G401.6 (cell line): ENCODE data around the gene NFYA.

Experiments used
- FAIRE-seq: peaks from 2 replicates; lab custom pipeline; 2012; peaks lifted over from hg19 to GRCh38; lab: Jason Lieb, UNC

Gene NFYA

DNA sequence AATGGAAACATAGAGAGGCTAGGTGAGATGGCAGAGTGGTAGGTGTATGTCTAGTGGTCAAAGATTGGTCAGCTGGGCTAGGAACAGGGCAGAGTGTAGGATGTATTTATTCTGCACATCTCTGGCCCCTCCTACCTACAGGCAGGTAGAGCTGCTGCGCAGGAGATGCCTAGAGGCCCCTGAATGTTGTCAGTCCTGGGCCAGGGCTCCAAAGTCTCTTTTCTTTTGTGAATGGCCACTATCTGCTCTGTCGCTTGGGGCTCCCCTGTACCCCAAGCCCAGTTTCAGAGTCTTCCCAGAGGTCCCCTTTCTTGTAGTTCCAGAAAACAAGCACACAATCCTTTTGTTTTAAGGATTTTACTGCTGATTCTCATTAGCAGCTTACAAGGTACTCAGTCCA, 25.5 kb upstream of the NFYA start:
- no peak for FAIRE-seq

DNA sequence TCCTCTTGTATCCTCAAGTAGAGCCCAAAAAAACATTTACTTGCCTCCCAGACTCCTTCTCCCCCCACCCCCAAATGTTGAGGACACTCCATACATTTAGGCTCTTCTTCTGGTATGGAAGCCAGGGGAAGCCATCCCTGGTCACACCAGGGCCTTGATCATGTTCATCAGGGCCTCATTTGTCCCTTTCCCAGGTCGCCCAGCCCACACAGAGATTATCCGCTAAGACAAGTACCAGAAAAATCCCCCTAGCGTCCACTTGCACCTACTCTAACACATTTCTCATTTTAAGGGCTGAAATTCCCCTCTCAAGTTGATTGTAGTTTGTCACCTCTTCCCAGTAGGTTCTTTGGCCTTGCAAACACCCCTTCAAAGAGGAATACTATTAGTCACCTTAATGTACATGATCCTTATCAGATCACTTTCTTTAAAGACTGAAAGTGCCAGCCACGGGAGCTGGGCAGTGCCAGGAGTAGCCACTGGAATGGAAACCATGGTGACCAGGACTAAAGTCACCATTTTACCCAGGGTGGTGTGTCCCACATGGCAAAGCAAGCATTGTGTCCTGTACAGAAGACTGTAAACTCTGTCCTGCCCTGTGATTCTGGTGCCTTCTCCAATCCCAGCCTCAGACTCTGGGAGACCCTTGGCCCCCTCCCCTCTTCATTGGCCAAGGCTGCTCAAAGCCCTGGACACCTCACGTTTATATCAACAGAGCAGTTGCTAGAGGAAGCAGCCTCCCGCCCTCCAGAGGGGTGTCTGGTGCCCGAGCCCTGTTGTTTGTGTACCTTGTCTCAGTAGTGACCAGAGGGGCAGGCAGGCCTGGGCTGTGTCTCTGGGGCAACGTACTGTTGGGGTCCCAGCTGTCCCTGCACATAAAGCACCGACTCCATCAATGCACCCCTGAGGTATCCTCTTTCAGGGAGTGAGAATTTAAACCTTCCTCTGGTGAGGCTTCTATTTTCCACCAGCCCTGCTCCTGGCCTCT, 24.7 kb upstream of the NFYA start:
- FAIRE-seq, result no peak

DNA sequence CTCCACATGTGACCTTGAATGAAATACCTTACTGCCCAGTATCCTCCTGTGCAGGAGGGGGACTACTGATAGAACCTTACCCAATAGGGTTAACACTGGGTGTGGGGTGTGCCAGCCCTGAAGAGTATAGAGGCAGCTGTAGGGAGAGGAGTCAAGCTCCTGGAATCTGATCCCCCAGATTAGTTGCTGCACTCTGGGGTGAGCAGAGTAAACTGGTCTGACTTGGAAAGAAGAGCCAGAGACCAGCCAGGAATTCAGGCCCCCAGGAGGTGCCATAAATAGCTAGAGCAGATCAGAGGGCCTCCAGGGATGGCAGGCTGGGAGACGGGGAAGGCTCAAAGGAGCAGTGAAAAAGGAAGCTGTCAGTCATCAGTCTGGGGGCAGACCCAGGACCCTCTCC, 23.3 kb upstream of the NFYA start:
- FAIRE-seq, result no peak

DNA sequence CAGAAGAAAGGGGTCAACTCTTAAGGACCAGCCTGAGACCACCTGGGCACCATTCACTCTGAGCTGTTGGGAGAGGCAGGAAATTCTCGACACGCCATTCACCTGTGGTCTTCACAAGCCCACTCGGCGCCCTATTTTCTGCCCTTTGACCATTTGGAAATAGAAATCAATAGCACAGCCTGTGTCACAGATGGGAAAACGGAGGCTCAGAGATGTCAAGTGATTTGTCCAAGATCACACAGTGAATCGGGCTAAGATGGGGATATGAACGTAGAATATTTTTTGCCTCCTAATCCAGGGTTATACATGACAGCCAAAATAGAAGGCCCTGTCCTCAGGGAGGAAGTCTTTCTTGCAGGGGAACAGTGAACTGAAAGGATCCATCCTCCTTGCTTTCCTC, 22.8 kb upstream of the NFYA start:
- FAIRE-seq, result no peak

DNA sequence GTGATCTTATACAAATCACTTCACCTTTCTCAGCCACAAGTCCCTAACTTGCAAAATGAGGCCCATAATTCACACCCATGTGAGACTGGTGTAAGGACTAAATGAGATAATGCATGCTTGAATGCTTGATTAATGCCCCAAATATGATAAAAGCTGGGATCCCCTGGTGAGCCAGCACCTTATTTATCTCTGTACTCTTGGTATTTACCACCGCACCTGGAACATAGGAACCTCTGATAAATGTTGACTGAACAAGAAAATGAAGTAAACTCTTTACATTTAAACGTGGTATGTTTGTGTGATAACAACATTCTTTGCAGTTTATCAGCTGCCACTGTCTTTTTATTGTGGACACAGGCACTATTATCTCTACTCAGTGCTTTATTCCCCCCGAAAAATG, 22.2 kb upstream of the NFYA start:
- FAIRE-seq, result no peak

DNA sequence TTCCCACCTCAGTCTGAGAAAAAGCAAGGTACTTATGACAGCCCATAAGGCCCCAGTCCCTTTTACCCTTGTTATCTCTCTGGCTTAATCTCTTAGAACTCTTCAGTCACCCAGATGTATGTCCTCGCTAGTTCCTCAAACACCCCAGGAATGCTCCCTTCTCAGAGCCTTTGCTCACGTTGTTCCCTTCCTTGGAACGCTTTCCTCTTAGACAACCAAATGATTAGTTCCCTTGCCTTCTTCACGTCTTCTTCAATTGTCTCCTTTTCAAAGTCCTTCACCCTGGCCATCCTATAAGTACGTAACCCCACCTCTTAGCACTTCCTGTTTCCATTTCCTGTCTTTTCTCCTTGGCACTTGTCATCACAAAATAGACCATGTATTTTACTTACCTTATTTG, 20.9 kb upstream of the NFYA start:
- no peak for FAIRE-seq

DNA sequence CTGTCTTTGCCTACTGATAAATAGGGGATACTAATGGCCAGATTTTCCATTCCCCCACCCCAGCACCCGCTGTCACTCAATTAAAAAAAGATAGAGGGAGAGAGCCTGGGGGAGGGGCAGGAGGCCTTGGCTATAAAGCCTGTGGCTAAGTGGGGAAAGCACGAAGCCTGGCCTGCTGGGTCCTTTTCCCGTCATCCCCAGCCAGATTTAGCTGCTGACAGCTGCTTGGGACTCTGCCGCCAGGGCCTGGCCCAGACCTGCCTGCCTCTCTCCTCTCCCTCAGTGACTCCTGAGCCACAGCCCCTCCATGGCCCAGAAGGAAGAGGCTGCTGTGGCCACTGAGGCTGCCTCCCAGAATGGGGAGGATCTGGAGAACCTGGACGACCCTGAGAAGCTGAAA, 19.7 kb upstream of the NFYA start, which contains the start of gene APOBEC2:
APOBEC2 (plus strand) TSS at position 162 of the 400 bp plus-strand sequence; CDS start at position 308, 146 bp downstream.
- no peak for FAIRE-seq

DNA sequence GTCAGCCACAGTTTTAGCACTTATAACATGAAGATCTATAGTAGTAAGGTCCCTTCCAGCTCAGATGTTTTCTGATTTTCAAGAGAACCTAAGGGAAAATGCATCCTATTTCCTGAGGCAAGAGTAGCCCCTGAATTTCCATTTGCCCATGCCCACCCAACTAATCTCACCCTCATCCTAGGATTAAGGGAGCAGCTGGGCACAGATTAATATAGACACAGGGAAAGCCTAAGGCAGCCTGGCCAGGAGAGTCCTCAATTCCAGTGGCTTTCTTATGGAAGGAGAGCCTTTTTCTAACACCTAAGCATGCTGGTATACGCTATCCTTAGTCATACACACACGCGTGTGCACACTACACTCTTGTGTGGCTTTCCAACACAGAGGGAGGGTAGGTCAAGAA, 18.3 kb upstream of the NFYA start:
- no peak for FAIRE-seq

DNA sequence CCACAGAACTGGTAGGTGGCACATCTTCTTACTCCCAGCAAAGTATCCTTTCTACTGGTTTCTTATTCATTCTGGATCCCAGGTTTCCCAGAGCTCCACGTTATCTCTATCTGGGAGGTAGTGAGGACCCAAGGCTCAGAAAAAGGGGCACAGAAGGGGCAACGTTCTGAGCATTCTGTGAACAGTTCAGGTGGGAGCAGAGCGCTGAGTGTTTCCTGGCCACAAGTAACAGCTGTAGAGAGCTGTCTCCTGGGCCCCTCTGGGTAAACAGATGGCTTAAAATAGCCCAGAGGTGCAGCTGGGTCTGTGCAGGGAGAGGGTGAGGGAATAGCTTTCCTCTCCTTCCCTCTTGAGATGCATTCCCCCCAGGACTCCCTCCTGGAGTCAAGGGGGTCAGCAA, 17.6 kb upstream of the NFYA start:
- FAIRE-seq, result no peak

DNA sequence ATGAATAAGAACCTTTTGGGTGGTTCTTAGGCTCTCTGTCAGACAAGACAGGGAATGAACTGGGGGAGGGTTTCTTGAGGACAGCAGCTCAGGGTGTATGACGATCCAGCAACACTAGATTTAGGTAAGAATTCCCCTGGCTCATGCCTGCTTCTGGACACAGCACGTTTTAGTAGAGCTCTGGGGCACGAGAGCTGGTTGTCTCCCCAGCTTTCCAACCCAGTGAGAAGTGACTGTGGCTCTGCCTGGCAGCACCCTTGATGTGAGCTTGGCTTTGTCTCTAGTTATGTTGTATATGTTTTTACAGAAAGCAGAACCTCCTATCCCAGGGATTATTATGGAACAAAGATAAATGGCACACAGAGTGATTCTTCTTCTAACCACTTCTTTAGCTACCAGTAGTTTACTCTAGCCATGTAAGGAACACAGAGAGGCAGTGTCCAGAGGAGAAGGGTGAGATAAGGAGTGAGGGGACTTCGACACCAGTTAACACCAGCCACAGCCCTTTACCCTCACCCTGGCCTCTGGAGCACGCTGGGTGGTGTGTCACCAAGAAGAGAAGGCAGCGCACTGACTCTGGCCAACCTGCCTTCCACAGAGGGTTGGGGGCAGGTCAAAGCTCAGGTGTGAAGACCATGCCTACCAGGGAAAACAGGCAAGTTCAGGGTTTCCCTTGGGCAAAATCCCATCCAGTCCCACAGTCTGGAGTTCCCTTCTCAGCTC, 15.8 kb upstream of the NFYA start:
- FAIRE-seq, result no peak

DNA sequence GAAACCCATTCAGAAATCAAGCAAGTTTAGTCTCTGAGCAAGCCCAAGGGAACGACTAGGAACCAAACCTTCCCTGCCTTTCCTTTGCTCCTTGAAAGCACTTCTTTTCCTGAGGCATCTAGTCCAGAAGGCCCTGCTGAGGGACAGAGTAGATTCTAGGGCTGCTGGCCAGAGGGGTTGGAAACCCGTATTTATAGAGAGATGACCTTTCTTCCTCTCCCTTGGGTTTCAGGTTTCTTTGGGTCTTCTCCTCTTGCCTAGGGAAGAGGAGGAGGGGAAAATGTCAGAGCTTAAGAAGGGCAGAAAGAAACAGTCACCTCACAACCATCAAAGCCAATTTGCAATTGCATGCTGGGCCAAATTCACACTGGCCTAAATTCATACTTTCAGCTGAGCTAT, 14.0 kb upstream of the NFYA start:
- FAIRE-seq, result no peak

DNA sequence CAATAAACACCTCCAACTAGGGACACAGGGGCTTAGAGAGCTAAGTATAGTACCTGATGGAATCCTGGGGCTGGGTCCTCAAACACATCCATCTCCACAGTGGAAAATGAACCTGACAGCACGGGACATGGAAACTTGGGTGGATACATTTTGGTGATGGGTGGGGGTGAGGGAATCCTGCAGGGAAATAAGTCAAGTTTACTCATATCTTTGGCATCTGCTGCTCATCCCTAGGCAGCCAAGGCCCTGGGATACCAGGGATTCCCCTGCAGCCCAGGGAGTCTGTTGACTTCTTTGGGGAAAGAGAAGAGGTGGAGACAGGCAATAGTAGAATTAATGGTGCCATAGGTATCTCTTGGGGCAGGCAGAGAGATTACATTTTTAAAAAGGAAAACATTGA, 13.2 kb upstream of the NFYA start:
- FAIRE-seq, result no peak

DNA sequence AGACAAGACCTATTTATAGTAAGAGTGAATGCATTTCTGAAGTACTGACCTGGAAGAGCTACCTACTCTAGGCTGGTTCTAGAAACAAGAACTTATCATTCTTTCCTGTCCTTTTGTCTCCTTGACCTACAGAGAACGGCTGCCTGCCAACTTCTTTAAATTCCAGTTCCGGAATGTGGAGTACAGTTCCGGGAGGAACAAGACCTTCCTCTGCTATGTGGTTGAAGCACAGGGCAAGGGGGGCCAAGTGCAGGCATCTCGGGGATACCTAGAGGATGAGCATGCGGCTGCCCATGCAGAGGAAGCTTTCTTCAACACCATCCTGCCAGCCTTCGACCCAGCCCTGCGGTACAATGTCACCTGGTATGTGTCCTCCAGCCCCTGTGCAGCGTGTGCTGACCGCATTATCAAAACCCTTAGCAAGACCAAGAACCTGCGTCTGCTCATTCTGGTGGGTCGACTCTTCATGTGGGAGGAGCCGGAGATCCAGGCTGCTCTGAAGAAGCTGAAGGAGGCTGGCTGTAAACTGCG, 11.5 kb upstream of the NFYA start:
- FAIRE-seq, result no peak

DNA sequence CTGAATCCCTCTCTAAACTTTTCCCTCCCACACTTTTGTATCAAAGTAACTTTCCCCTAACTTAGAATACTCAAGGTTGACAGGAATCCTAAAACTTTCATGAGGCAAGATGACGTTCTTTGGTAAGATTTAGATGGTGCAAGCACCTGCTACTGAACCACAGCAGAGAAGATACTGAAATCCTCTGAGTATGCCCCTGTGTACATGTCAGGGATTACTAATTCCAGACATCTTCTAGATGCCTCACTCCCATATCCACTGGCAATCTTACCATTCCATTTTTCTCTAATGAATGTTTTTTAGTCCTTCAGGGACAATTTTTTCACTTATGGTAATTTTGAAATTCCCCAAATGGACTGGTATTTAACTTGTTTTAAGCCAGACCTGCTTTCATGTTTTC, 10.7 kb upstream of the NFYA start:
- FAIRE-seq, result no peak

DNA sequence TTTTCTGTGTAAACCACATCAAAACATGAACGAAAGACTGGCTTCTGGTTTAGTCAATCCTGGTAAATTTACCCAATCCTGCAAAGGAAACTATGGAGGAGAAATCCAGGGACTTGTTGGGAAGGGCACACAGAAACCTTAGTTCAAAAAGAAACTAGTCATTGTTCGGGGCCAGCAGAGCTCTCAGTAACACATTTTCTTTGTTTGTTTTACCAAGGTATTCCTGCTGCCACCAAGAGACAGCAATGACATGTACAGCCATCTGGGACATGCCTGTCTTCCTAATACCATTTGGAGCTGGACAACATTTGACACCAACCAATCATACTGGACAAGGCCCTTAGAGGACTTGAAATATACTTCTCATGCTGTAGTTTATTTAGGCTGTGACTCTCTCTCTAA, 8.9 kb upstream of the NFYA start:
- FAIRE-seq, result no peak

DNA sequence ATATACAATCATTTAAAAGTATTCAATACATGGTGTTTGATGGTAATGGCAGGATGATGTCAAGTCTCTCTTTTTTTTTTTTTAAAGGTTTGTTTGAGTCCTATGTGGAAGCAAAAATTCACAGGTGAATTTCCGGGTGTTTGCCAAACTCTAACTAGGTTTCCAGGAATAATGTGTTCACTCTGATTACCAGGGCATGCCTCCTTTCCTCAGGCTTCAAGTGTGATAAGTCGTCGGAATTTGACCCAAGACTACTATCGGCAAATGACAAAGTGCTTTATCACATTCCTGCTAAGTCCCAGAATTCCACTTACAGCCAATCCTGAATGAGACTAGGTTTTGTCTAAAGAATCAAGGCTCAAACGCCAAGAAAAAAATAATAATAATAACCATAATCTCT, 7.9 kb upstream of the NFYA start:
- no peak for FAIRE-seq

DNA sequence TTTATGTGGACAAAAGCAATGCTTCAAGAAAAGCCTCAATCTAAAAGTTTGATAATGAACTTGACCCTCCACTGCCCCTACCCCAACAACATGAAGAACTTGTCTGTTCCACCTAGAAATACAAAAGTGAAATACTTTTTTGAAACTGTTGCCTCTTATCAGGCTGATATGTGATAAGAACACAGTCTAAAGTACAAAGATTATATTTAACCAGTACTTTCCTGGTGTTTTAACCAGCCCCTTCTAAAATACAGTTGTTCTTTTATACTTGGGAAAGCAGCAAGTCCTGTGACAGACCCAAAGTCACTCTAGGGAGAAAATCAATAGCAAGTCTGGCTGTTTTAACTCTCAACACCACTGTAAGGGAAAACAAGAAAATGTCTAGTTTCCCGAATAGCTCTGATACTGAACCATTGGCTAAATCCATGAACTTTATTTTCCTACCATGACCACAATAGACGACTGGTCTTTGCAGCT, 7.2 kb upstream of the NFYA start:
- FAIRE-seq, result no peak

DNA sequence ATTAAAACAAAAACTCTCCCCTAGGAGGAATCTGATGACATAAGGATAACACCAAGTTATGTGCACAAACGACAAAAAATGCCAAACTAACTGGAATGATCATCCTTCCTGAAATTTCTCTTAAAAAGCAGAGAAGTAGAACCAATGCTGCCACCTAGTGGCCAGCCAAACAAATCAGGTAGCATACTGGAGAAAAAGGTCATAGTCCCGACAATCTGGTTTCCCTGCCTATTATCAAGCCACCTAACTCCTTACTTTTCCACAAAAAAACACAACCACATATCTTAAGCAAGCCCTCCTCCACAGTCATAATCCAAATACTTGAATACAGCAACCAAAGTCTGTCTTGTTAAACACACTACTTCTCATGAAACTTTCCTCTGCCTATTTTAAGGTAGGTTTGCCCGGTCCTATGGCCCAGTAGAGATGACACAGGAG, 5.9 kb upstream of the NFYA start:
- FAIRE-seq, result peak; percentile 72

DNA sequence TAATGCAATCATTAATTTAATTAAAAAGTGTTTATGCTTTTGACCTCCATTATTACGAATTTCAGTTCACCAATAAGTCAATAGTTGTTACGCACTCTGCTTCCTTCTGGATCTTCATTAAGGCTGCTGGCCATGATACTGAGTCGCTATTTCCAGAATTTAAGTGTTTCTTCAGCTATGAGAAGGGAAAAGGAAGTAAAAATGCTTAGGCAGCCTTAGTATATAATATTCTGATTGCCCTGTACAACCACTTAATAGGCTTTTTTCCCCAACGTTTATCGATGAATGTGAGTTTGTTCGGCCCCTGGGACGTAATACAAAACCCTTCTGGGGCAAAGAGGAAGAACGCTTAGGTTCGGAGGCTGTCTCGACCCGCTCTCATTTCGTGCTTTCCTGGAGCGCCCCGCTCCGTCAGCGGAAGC, 1.3 kb upstream of the NFYA start:
- peak; percentile 21 for FAIRE-seq

DNA sequence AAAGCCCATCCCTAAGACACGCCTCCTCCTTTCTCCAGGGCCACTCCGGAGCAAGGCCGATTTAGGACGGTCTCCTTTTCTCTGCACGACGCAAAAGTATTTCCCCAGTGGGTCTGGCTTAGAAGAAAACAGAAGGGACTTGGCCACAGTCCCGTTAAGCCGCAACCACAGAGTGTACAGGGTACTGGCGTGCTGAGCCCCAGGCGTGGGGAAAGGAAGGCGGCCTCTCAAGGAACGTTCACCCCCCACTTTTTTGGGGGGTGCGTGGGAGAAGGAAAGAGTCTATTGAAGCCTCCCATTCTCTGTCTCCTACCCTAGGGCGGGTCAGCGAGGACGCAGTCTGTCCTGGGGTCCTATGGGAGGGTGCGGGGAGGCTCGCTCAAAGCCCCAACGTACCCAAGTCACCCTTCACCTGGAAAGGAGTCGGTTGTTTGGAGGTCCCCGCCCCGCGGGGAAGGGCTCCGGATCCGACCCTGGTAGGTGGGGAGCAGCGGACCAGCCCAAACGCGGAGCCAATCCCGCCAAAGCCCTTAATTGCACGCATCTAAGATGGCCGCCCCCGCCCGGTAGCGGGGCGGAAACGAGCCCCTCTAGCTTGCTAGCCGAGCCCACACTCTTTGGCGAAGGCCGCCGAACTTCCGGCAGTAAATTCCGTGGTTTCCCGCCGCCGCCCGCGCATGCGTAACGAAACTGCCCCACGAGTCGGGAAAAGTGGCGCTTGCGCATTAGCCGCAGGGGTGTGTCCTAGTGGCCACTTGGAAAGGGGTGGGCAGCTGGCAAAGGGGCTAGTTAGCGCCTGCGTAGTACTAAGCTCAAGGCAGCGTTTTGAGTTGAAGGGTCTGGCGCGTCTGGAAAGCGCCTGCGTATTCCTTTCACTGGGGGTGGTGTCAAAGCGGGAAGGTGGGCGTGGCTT, 595 bp upstream of the NFYA start, which contains the start of gene OARD1:
OARD1 (minus strand) TSS at position 434 of the 913 bp plus-strand sequence. CDS start 722 bp downstream, outside the sequence.
- no peak for FAIRE-seq

DNA sequence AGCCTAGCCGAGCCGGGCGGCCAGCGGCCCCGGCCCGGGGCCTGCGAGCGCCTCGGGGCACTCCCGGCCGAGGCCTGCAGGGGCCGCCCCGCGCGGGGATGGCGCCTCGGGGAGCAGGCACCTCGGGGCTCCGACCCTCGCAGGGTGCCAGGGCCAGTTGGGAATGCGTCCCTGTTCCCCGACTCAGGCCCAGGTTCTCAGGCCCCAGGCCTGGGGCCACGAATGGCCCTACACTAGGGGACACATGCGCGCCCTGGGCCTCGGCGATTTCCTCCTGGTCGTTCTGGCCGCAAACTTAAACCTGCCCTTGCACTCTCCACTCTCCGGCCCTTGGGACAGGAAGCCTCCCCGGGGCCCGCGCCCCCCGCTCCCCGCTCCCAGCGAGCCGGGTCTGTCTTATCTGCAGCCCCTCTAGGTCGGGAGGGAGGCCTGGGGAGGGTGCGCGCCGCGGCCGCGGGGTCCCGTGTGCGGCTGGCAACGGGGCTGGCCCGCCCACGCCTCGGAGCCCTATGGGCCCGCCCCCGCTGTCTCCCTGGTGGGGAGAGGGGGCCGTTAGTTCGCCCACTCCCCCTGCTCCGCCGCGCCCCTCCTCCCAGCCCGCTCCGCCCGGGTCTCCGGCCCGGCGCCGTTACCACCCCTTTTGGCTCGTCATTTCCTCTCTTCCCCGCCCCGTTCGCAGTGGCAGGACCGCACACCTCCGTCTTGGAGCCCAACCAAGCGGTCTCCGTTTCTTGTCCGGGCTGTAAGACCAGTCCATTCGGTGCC, 611 bp downstream of the NFYA start:
- FAIRE-seq, result peak; percentile 56
